Sigmoid colon (tissue), 4 donors: Measurements from ENCODE around the gene CAV3.

ENCODE experiments used
- CTCF ChIP-seq, 4 experiments: fragments of 450-650 bp in 3 of 4; fragments of 200-600 bp in 1 of 4; IDR thresholded peaks; one replicate each; pipeline ENCODE4 v1.5.1; 2016 to 2019; ENCODE audit warnings: antibody characterized with exemption in 4 of 4, mild to moderate bottlenecking in 3 of 4, moderate library complexity in 2 of 4
- EP300 ChIP-seq, 4 donors: sonication (generic); formaldehyde crosslinking; IDR thresholded peaks; one replicate each; pipeline ENCODE4 v1.6.1; 2017; ENCODE audit warnings: antibody characterized with exemption in 4 of 4
- POLR2A ChIP-seq, 2 donors: fragments of 450-650 bp; IDR thresholded peaks; one replicate each; pipeline ENCODE4 v1.6.1; 2016; ENCODE audit warnings: antibody characterized with exemption in 2 of 2, mild to moderate bottlenecking in 2 of 2, moderate library complexity in 2 of 2
- POLR2AphosphoS5 ChIP-seq, 4 donors: sonication (generic); formaldehyde crosslinking; IDR thresholded peaks; one replicate each; pipeline ENCODE4 v1.6.1; 2017; ENCODE audit warnings: antibody characterized with exemption in 4 of 4

- no peak for TF ChIP-seq POLR2A (IDR thresholded peaks at IDR 0.05)
- TF ChIP-seq CTCF (IDR thresholded peaks at IDR 0.05): no peak
- no peak for TF ChIP-seq POLR2AphosphoS5 (IDR thresholded peaks at IDR 0.05)
- TF ChIP-seq EP300 (IDR thresholded peaks at IDR 0.05): no peak
These were observed 23.6 kb upstream of the CAV3 start for GRCh38 chr3:8709801-8710507.
